ENCODE data around the gene WEE2.

- no peak for TF ChIP-seq POLR2A (IDR thresholded peaks at IDR 0.05; ENCODE audit: low read depth, low read length)
- TF ChIP-seq POLR2AphosphoS5 (IDR thresholded peaks at IDR 0.05; ENCODE audit: low read depth, low read length), result no peak
- no peak for TF ChIP-seq TAF1 (IDR thresholded peaks at IDR 0.05; ENCODE audit: borderline replicate concordance, low read depth, low read length)
These were observed 20.9 kb downstream of the WEE2 start for GRCh38 chr7:141729020-141729419.

All from GM12892 (cell line).